HepG2 (cell line): ENCODE measurements around the gene ZNF274. TPM values are rescaled to one million over a fixed set of nuclear protein-coding genes. Genes with fewer than 3 reads are reported as not detected.

ENCODE experiments used
- BRF2 ChIP-seq: sonication (generic); formaldehyde crosslinking; IDR thresholded peaks from 2 replicates; pipeline ENCODE4 v1.8.1; 2022; ENCODE audit warnings: mild to moderate bottlenecking, missing genetic modification reagents
- CENPBD1 ChIP-seq: sonication (generic); formaldehyde crosslinking; IDR thresholded peaks from 2 replicates; pipeline ENCODE4 v1.8.0; 2022; ENCODE audit warnings: missing genetic modification reagents, low read depth, mild to moderate bottlenecking, borderline replicate concordance
- CREM ChIP-seq, 2 experiments: sonication (generic) in 1 of 2; formaldehyde crosslinking in 1 of 2; IDR thresholded peaks; 2 replicates each; pipeline versions ENCODE4 v1.4.0 to v1.6.1; 2016 to 2020; ENCODE audit warnings: antibody characterized with exemption in 1 of 2, mild to moderate bottlenecking in 1 of 2, missing genetic modification reagents in 1 of 2
- DPF2 ChIP-seq: sonication (generic); formaldehyde crosslinking; IDR thresholded peaks from 2 replicates; pipeline ENCODE4 v1.4.0; 2020; ENCODE audit warnings: mild to moderate bottlenecking, low read depth, missing genetic modification reagents, borderline replicate concordance
- HOMEZ ChIP-seq: IDR thresholded peaks from 2 replicates; pipeline ENCODE4 v1.6.1; 2016; ENCODE audit warnings: low read depth
- IRX3 ChIP-seq: sonication (generic); formaldehyde crosslinking; IDR thresholded peaks from 2 replicates; pipeline ENCODE4 v1.8.1; 2023; ENCODE audit warnings: mild to moderate bottlenecking, low read depth, missing genetic modification reagents, borderline replicate concordance
- MYNN ChIP-seq: sonication (generic); formaldehyde crosslinking; IDR thresholded peaks from 2 replicates; pipeline ENCODE4 v1.4.0; 2020; ENCODE audit warnings: mild to moderate bottlenecking, low read depth, missing genetic modification reagents
- NFYB ChIP-seq: sonication (generic); formaldehyde crosslinking; IDR thresholded peaks from 2 replicates; pipeline ENCODE4 v1.4.0; 2020; ENCODE audit warnings: missing genetic modification reagents
- NR2C2 ChIP-seq: sonication (generic); formaldehyde crosslinking; IDR thresholded peaks from 2 replicates; pipeline ENCODE4 v1.4.0; 2020; ENCODE audit warnings: missing genetic modification reagents, mild to moderate bottlenecking, moderate library complexity, borderline replicate concordance
- SAP130 ChIP-seq: IDR thresholded peaks from 2 replicates; pipeline ENCODE4 v1.6.1; 2016; ENCODE audit warnings: low read depth
- SMYD3 ChIP-seq: sonication (generic); formaldehyde crosslinking; IDR thresholded peaks from 2 replicates; pipeline ENCODE4 v1.8.1; 2023; ENCODE audit warnings: mild to moderate bottlenecking, missing genetic modification reagents
- SPEN ChIP-seq: sonication (generic); formaldehyde crosslinking; IDR thresholded peaks from 2 replicates; pipeline ENCODE4 v1.5.1; 2020; ENCODE audit warnings: low read depth, mild to moderate bottlenecking, missing genetic modification reagents
- SRSF1 ChIP-seq: fragments of 200-400 bp; formaldehyde crosslinking; optimal IDR thresholded peaks from 2 replicates; pipeline ENCODE3; 2017; ENCODE audit warnings: mild to moderate bottlenecking, low read depth, low read length, moderate library complexity
- TRIM24 ChIP-seq: sonication (generic); formaldehyde crosslinking; IDR thresholded peaks from 2 replicates; pipeline ENCODE4 v1.8.0; 2022; ENCODE audit warnings: mild to moderate bottlenecking, missing genetic modification reagents
- ZBTB14 ChIP-seq: sonication (generic); formaldehyde crosslinking; IDR thresholded peaks from 2 replicates; pipeline ENCODE4 v1.4.0; 2020; ENCODE audit warnings: missing genetic modification reagents
- ZBTB33 ChIP-seq: sonication (generic); formaldehyde crosslinking; IDR thresholded peaks from 2 replicates; pipeline ENCODE4 v1.4.0; 2020; ENCODE audit warnings: missing genetic modification reagents
- ZBTB43 ChIP-seq: sonication (generic); formaldehyde crosslinking; conservative IDR thresholded peaks from 2 replicates; pipeline ENCODE4 v1.4.0; 2020; ENCODE audit warnings: missing genetic modification reagents
- ZBTB8A ChIP-seq: sonication (generic); formaldehyde crosslinking; IDR thresholded peaks from 2 replicates; pipeline ENCODE4 v1.4.0; 2020; ENCODE audit warnings: mild to moderate bottlenecking, low read depth, missing genetic modification reagents, borderline replicate concordance
- ZNF282 ChIP-seq: fragments of 450-650 bp; IDR thresholded peaks from 2 replicates; pipeline ENCODE4 v1.6.1; 2018; ENCODE audit not compliant: partially characterized antibody
- ZNF564 ChIP-seq: sonication (generic); formaldehyde crosslinking; IDR thresholded peaks from 2 replicates; pipeline ENCODE4 v1.8.1; 2023; ENCODE audit warnings: mild to moderate bottlenecking, missing genetic modification reagents
- polyA plus RNA-seq, 8 experiments: library from polyadenylated mRNA; depleted of rRNA in 3 of 8; stranded (reverse) in 7 of 8; unstranded in 1 of 8; fragments of >200 nt; fragmentation: Illumina TruSeq in 4 of 8; extraction: Trizol in 4 of 8; gene quantifications; 2 replicates each; pipeline versions ENCODE4 v1.2.1 to v1.2.3, GENCODE V29; 2011 to 2016; ENCODE audit warnings: low read depth in 4 of 8, missing spikeins in 1 of 8, mixed read lengths in 1 of 8; ENCODE audit not compliant: insufficient read depth in 1 of 8
- total RNA-seq, 5 experiments: library from RNA; depleted of rRNA; stranded (reverse); fragments of >200 nt; fragmentation: Illumina TruSeq; extraction: Trizol; gene quantifications; 2 replicates each; pipeline ENCODE4 v1.2.3, GENCODE V29; 2016; ENCODE audit warnings: low read depth in 1 of 5

ZNF274 gene
- total and polyA plus RNA-seq, 2 of the 13 experiments (the other 11 are each of a cell fraction or from before 2014, with no cell fraction given), result 16.1 to 23.0 TPM

- no peak for TF ChIP-seq MYNN (CRISPR knock-in tag)
- TF ChIP-seq IRX3 (CRISPR knock-in tag), result peak; percentile 81; the same call in 1 of the 2 replicates
- peak; percentile 85 for TF ChIP-seq CREM (IDR thresholded peaks at IDR 0.05)
- TF ChIP-seq CREM (CRISPR knock-in tag; IDR thresholded peaks at IDR 0.05), result no peak
- peak; percentile 6 for TF ChIP-seq ZNF564 (CRISPR knock-in tag)
- no peak for TF ChIP-seq ZBTB8A (CRISPR knock-in tag)
- no peak for TF ChIP-seq DPF2 (CRISPR knock-in tag)
- TF ChIP-seq ZNF282, result no peak
- peak; percentile 93 for TF ChIP-seq NR2C2 (CRISPR knock-in tag)
- no peak for TF ChIP-seq ZBTB43 (CRISPR knock-in tag)
- no peak for TF ChIP-seq NFYB (CRISPR knock-in tag)
- TF ChIP-seq SPEN, result peak; percentile 85
- peak; percentile 68 for TF ChIP-seq SRSF1
- TF ChIP-seq TRIM24 (CRISPR knock-in tag), result no peak
- peak; percentile 67; the same call in 1 of the 2 replicates for TF ChIP-seq BRF2 (CRISPR knock-in tag)
- no peak for TF ChIP-seq ZBTB33 (CRISPR knock-in tag)
- TF ChIP-seq SMYD3 (CRISPR knock-in tag), result no peak
- peak; percentile 69 for TF ChIP-seq ZBTB14 (CRISPR knock-in tag)
- peak; percentile 82 for TF ChIP-seq SAP130 (CRISPR knock-in tag)
- 0 out of 2 replicates have a peak, but pooled peaks have one; percentile 35 for TF ChIP-seq HOMEZ (CRISPR knock-in tag)
- TF ChIP-seq CENPBD1 (CRISPR knock-in tag), result no peak
- TF ChIP-seq, all 625 proteins: peak for 273
Measured at GRCh38 chr19:58182989-58183816, at the start of gene ZNF274 (continued).
